ENCODE measurements around the gene ATP6V1G2.

The ATP6V1G2 gene

GRCh38 chr6:31574106-31575061, 28.0 kb upstream of the ATP6V1G2 start:
- no peaks in the 10 kb centered on the region for H4K20me1 ChIP-seq (ENCODE audit: insufficient read depth, low read length)
- H3K9me3 ChIP-seq (ENCODE audit: insufficient read depth, low read length, severe bottlenecking), result no peaks in the 10 kb centered on the region
- H3K4me1 ChIP-seq (ENCODE audit: insufficient read depth, low read length), result peaks cover 28% of the 10 kb centered on the region
- TF ChIP-seq EZH2 (IDR thresholded peaks at IDR 0.05; ENCODE audit: borderline replicate concordance, low read depth, low read length, severe bottlenecking) (no peak), CTCF (IDR thresholded peaks at IDR 0.05; ENCODE audit: borderline replicate concordance, extremely low read depth, low read length, poor library complexity, severe bottlenecking) (no peak)
- peak overlapping the region; percentile 76 for H3K27ac ChIP-seq (ENCODE audit: low read length)
- peak overlapping the region in 1 of 2 experiments; percentile 62; a peak in 2 of 4 replicates for H3K4me3 ChIP-seq (ENCODE audit: low read depth in 1 of 2, low read length in 2 of 2)
- H3K4me2 ChIP-seq (ENCODE audit: insufficient read depth, low read length), result peak overlapping the region; percentile 66
- peak overlapping the region; percentile 65 for H3K9ac ChIP-seq (ENCODE audit: low read depth, low read length)
- H3K79me2 ChIP-seq (ENCODE audit: insufficient read depth, low read length), result no peaks in the 10 kb centered on the region
- no peaks in the 10 kb centered on the region for H3K27me3 ChIP-seq (ENCODE audit: insufficient read depth, low read length, poor library complexity)
- no peak for DNase-seq
- ATAC-seq (ENCODE audit: insufficient read depth, low read depth), result no peak
- H3K36me3 ChIP-seq (ENCODE audit: insufficient read depth, low read length), result no peaks in the 10 kb centered on the region
- peak overlapping the region; percentile 80 for H2AFZ ChIP-seq (ENCODE audit: low read depth, low read length)

GRCh38 chr6:31573239-31574105, 27.1 kb upstream of the ATP6V1G2 start:
- Histone ChIP-seq H3K9ac (ENCODE audit: low read depth, low read length) (no peak overlapping the region), H3K27me3 (ENCODE audit: insufficient read depth, low read length, poor library complexity) (no peaks in the 10 kb centered on the region), H3K27ac (ENCODE audit: low read length) (no peak overlapping the region), H4K20me1 (ENCODE audit: insufficient read depth, low read length) (no peaks in the 10 kb centered on the region), H2AFZ (ENCODE audit: low read depth, low read length) (no peak overlapping the region), H3K4me3 (ENCODE audit: low read depth in 1 of 2, low read length in 2 of 2) (no peak overlapping the region), H3K9me3 (ENCODE audit: insufficient read depth, low read length, severe bottlenecking) (no peaks in the 10 kb centered on the region), H3K4me2 (ENCODE audit: insufficient read depth, low read length) (no peak overlapping the region), H3K79me2 (ENCODE audit: insufficient read depth, low read length) (no peaks in the 10 kb centered on the region), H3K36me3 (ENCODE audit: insufficient read depth, low read length) (no peaks in the 10 kb centered on the region), H3K4me1 (ENCODE audit: insufficient read depth, low read length) (peaks cover 28% of the 10 kb centered on the region)
- no peak for DNase-seq
- TF ChIP-seq EZH2 (IDR thresholded peaks at IDR 0.05; ENCODE audit: borderline replicate concordance, low read depth, low read length, severe bottlenecking) (no peak), CTCF (IDR thresholded peaks at IDR 0.05; ENCODE audit: borderline replicate concordance, extremely low read depth, low read length, poor library complexity, severe bottlenecking) (no peak)
- ATAC-seq (ENCODE audit: insufficient read depth, low read depth), result no peak

GRCh38 chr6:31572041-31572911, 25.9 kb upstream of the ATP6V1G2 start, which contains the start of gene LTA:
LTA (plus strand) TSS chr6:31572289; CDS start chr6:31572743, 454 bp downstream.
- Histone ChIP-seq H3K79me2 (ENCODE audit: insufficient read depth, low read length) (no peaks in the 10 kb centered on the region), H3K27ac (ENCODE audit: low read length) (no peak within 1 kb of the TSS), H2AFZ (ENCODE audit: low read depth, low read length) (no peak within 1 kb of the TSS), H3K9ac (ENCODE audit: low read depth, low read length) (no peak within 1 kb of the TSS), H3K27me3 (ENCODE audit: insufficient read depth, low read length, poor library complexity) (no peaks in the 10 kb centered on the region), H3K36me3 (ENCODE audit: insufficient read depth, low read length) (no peaks in the 10 kb centered on the region), H3K9me3 (ENCODE audit: insufficient read depth, low read length, severe bottlenecking) (no peaks in the 10 kb centered on the region), H3K4me3 (ENCODE audit: low read depth in 1 of 2, low read length in 2 of 2) (no peak within 1 kb of the TSS), H4K20me1 (ENCODE audit: insufficient read depth, low read length) (no peaks in the 10 kb centered on the region), H3K4me1 (ENCODE audit: insufficient read depth, low read length) (peaks cover 28% of the 10 kb centered on the region), H3K4me2 (ENCODE audit: insufficient read depth, low read length) (no peak within 1 kb of the TSS)
- TF ChIP-seq CTCF (IDR thresholded peaks at IDR 0.05; ENCODE audit: borderline replicate concordance, extremely low read depth, low read length, poor library complexity, severe bottlenecking) (no peak), EZH2 (IDR thresholded peaks at IDR 0.05; ENCODE audit: borderline replicate concordance, low read depth, low read length, severe bottlenecking) (no peak)
- ATAC-seq (ENCODE audit: insufficient read depth, low read depth) (no peak), DNase-seq (no peak)

Data from DND-41 (cell line).